Gastrocnemius medialis (tissue), 4 donors: ENCODE measurements around the gene DRGX. TPM values are rescaled to one million over a fixed set of nuclear protein-coding genes. Genes with fewer than 3 reads are reported as not detected.

Source experiments
- ATAC-seq, 2 donors: fragments of 150-250 bp; one replicate each; pipeline ENCODE4 v1.9.1; 2016
- DNase-seq, 2 donors: peaks; one replicate each; pipeline ENCODE4 v3.0.0-alpha.2; 2019
- H3K27ac ChIP-seq, 4 donors: fragments of 200-600 bp; sonication (generic); 1 replicate in 1 of 4; 2 replicates in 3 of 4; pipeline ENCODE4 v1.5.1; 2016 to 2018; ENCODE audit warnings: mild to moderate bottlenecking in 2 of 4, moderate library complexity in 1 of 4
- H3K27me3 ChIP-seq, 3 donors: fragments of 200-600 bp; sonication (generic) in 2 of 3; 1 replicate in 1 of 3; 2 replicates in 2 of 3; pipeline versions ENCODE4 v1.5.1 to v1.6.0; 2016 to 2019; ENCODE audit warnings: mild to moderate bottlenecking in 1 of 3, moderate library complexity in 1 of 3
- H3K36me3 ChIP-seq, 2 donors: fragments of 200-600 bp; sonication (generic) in 1 of 2; one replicate each; pipeline ENCODE4 v1.5.1; 2017 to 2018
- H3K4me1 ChIP-seq, 2 donors: fragments of 200-600 bp; sonication (generic) in 1 of 2; one replicate each; pipeline ENCODE4 v1.5.1; 2016 to 2017; ENCODE audit warnings: mild to moderate bottlenecking in 2 of 2
- H3K4me3 ChIP-seq, 4 donors: fragments of 200-600 bp; sonication (generic) in 3 of 4; 1 replicate in 1 of 4; 2 replicates in 3 of 4; pipeline ENCODE4 v1.5.1; 2016 to 2019; ENCODE audit warnings: mild to moderate bottlenecking in 2 of 4
- H3K9me3 ChIP-seq, 3 donors: fragments of 200-600 bp; sonication (generic) in 2 of 3; 1 replicate in 1 of 3; 2 replicates in 2 of 3; pipeline ENCODE4 v1.5.1; 2016 to 2019
- POLR2A ChIP-seq, 2 donors: fragments of 450-650 bp; IDR thresholded peaks; one replicate each; pipeline ENCODE4 v1.6.1; 2017; ENCODE audit warnings: antibody characterized with exemption in 2 of 2, mild to moderate bottlenecking in 2 of 2, moderate library complexity in 2 of 2
- in situ Hi-C, 4 donors: fragments of 200-750 bp; cut with MboI; loops; one replicate each; pipeline versions ENCODE4 v1.15.0 to v1.8.0; 2017; ENCODE audit warnings: low sequenced_read_pairs in 4 of 4
- intact Hi-C: fragments of 100-400 bp; cut with DNase I; formaldehyde crosslinking; loops from one replicate; pipeline ENCODE4 v1.15.1; 2023; ENCODE audit warnings: low total_unique reads
- total RNA-seq, 4 donors: library from RNA; depleted of rRNA; stranded (reverse); fragments of >200 nt; gene quantifications; one replicate each; pipeline versions ENCODE4 v1.1.0 to v1.2.3, GENCODE V29; 2016
- TF ChIP-seq, protein P1 (sequence below), 5 experiments: fragments of 450-650 bp in 3 of 5; fragments of 200-600 bp in 2 of 5; sonication (generic) in 2 of 5; IDR thresholded peaks in 4 of 5; conservative IDR thresholded peaks in 1 of 5; 1 replicate in 4 of 5; 2 replicates in 1 of 5; pipeline ENCODE4 v1.5.1; 2016 to 2019; ENCODE audit warnings: antibody characterized with exemption in 5 of 5, mild to moderate bottlenecking in 3 of 5, moderate library complexity in 3 of 5

The DRGX gene
- total RNA-seq, 4 donors from 2014 or later = not detected

DNA sequence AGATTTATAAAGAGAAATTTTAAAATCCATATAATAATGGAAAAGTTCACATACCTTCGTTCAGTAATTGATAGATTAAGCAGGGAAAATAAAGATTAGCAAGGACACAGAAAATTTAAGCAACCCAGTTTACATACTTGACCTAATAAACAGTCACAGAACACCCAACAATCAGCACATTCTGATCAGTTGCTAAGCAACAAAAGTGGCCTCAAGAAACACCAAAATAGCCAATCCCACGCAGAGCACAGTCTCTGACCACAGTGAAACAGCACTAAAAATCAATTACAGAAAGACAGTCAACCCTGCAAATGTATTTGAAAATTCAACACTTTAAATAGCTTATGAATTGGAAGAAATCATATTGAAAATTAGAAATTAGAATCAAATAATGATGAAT lies 39.3 kb upstream of the DRGX start:
- Histone ChIP-seq H3K27me3 (no peaks in the 10 kb centered on the region), H3K4me1 (no peaks in the 10 kb centered on the region), H3K9me3 (no peaks in the 10 kb centered on the region), H3K4me3 (no peak overlapping the region), H3K27ac (no peak overlapping the region), H3K36me3 (no peaks in the 10 kb centered on the region)
- no peak for ATAC-seq
- in situ Hi-C loops (no loop called here), intact Hi-C loops (no loop called here)
- no peak for TF ChIP-seq POLR2A (IDR thresholded peaks at IDR 0.05)
- no peak for DNase-seq

DNA sequence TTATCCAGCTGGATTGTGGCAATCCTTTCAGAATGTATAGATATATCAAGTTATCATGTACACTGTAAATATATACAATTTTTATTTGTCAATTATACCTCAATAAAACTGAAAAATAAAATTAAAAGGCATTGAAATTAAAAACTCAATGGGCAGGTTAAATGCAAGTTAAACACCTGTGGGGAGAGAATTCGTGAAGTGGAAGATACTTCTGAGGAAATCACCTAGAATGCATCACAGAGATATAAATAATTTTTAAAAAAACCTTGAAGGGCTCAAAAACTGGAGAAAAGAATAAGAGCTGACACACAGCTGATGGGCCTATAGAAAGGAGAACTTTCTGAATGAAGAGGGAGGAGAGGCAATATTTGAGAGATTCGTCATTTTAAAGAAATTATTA lies 37.2 kb upstream of the DRGX start:
- ATAC-seq = no peak
- TF ChIP-seq, protein P1, sequence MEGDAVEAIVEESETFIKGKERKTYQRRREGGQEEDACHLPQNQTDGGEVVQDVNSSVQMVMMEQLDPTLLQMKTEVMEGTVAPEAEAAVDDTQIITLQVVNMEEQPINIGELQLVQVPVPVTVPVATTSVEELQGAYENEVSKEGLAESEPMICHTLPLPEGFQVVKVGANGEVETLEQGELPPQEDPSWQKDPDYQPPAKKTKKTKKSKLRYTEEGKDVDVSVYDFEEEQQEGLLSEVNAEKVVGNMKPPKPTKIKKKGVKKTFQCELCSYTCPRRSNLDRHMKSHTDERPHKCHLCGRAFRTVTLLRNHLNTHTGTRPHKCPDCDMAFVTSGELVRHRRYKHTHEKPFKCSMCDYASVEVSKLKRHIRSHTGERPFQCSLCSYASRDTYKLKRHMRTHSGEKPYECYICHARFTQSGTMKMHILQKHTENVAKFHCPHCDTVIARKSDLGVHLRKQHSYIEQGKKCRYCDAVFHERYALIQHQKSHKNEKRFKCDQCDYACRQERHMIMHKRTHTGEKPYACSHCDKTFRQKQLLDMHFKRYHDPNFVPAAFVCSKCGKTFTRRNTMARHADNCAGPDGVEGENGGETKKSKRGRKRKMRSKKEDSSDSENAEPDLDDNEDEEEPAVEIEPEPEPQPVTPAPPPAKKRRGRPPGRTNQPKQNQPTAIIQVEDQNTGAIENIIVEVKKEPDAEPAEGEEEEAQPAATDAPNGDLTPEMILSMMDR (IDR thresholded peaks at IDR 0.05 in 4 of 5, conservative IDR thresholded peaks at IDR 0.05 in 1 of 5) = no peak
- no peak for TF ChIP-seq POLR2A (IDR thresholded peaks at IDR 0.05)
- no peak for DNase-seq
- no peaks in the 10 kb centered on the region for H3K9me3 ChIP-seq
- intact Hi-C loops = no loop called here
- H3K27me3 ChIP-seq = no peaks in the 10 kb centered on the region
- H3K4me3 ChIP-seq = no peak overlapping the region
- in situ Hi-C loops = no loop called here
- no peaks in the 10 kb centered on the region for H3K4me1 ChIP-seq
- no peak overlapping the region for H3K27ac ChIP-seq
- H3K36me3 ChIP-seq = no peaks in the 10 kb centered on the region

DNA sequence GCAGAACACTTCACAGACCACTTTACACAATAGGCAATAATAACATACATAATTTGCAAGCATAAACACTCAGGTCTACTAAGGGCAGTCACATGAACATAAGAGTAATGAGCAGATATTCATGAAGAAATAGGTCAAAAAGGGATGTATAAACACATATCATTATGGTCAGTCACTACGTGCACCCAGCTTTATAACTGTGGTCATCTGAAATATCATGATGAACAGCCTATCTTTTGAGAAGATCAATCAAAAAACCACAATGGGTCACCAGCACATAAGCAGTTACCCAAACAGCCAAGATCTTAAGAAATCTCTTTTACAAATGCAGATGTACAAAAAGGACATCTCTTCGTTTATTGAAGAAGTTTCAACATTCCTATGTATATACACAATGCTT lies 35.5 kb upstream of the DRGX start:
- ATAC-seq (no peak), DNase-seq (no peak)
- Histone ChIP-seq H3K36me3 (no peaks in the 10 kb centered on the region), H3K4me3 (no peak overlapping the region), H3K4me1 (no peaks in the 10 kb centered on the region), H3K9me3 (no peaks in the 10 kb centered on the region), H3K27me3 (no peaks in the 10 kb centered on the region), H3K27ac (no peak overlapping the region)
- in situ Hi-C loops = no loop called here
- TF ChIP-seq, protein P1 (IDR thresholded peaks at IDR 0.05 in 4 of 5, conservative IDR thresholded peaks at IDR 0.05 in 1 of 5) = no peak
- no peak for TF ChIP-seq POLR2A (IDR thresholded peaks at IDR 0.05)
- intact Hi-C loops = no loop called here

DNA sequence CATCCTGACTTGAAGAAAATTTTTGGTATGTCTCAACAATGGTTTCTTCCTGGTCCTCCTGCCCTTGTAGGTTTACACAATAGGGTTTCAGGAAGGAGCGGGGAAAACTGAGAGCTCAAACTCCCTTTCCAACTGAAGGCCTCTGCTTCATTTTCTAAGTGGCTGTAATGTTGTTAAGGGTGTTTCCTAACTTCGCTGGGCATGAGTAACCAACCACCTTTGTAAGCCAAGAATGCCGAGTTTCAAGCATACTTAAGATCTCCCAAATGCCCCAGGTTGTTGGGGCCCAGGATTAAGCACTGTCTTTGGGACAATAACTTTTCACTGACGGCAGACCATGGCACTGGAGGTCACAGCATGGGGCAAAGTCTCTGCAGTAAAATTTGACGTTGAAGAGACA lies 33.6 kb upstream of the DRGX start:
- Histone ChIP-seq H3K9me3 (no peaks in the 10 kb centered on the region), H3K27ac (no peak overlapping the region), H3K27me3 (no peaks in the 10 kb centered on the region), H3K4me1 (no peaks in the 10 kb centered on the region), H3K4me3 (no peak overlapping the region), H3K36me3 (no peaks in the 10 kb centered on the region)
- in situ Hi-C loops (no loop called here), intact Hi-C loops (no loop called here)
- DNase-seq = no peak
- no peak for ATAC-seq
- TF ChIP-seq, protein P1 (IDR thresholded peaks at IDR 0.05 in 4 of 5, conservative IDR thresholded peaks at IDR 0.05 in 1 of 5) = no peak
- TF ChIP-seq POLR2A (IDR thresholded peaks at IDR 0.05) = no peak

DNA sequence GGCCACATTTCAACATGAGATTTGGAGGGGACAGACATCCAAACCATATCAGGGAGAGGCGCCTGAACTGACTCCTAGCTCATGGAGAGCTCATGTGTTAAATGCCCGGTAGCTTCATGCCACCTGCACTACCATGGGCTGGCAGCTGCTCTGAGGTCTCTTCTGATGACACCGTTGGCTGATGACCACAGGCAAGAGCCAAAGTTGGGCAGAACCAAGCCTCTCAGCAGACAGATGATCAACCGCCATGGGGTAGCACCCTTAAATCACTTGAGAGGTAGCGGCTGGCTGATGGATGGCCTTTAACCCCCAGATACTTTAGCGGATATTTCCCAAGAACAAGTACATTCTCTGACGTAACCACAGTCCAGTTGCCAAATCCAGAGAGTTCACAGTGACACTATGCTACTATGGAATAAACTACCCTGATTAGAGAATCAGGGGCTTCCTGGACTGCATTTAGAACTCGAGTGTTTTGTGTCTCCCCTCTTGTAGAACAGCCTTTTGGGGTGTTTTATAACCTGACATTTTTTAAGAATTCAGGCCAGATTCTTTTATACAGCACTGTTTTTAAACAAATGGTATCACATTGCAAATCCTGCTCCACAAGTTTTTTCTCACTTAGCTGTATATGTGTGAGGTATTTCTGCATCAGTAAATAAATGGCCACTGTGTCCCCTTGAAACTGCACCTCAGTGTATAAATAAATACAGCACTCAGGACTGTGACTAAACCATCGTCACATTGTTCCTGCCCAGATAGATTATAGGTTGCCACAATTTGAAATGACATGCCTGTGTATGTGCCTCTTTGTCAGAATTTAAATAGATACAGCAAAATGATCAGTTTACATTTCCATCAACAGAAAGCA lies 30.8 kb upstream of the DRGX start:
- TF ChIP-seq POLR2A (IDR thresholded peaks at IDR 0.05) = no peak
- TF ChIP-seq, protein P1 (IDR thresholded peaks at IDR 0.05 in 4 of 5, conservative IDR thresholded peaks at IDR 0.05 in 1 of 5) = no peak
- no peak for ATAC-seq

More for the DNA sequence above, 30.8 kb upstream of the DRGX start:
- Histone ChIP-seq H3K27me3 (no peaks in the 10 kb centered on the region), H3K9me3 (no peaks in the 10 kb centered on the region), H3K4me3 (no peak overlapping the region), H3K36me3 (no peaks in the 10 kb centered on the region), H3K27ac (no peak overlapping the region), H3K4me1 (no peaks in the 10 kb centered on the region)
- in situ Hi-C loops = no loop called here
- intact Hi-C loops = no loop called here
- no peak for DNase-seq
